ENCODE measurements around the gene AGER.
A peak's percentile ranks its signal among the peaks of the same experiment; 100 is the strongest.
"Not testable (repeated sequence)": the region's sequence is repeated elsewhere in the genome, so short reads cannot be mapped to it uniquely, and the experiment has no call there.

Gene AGER

DNA sequence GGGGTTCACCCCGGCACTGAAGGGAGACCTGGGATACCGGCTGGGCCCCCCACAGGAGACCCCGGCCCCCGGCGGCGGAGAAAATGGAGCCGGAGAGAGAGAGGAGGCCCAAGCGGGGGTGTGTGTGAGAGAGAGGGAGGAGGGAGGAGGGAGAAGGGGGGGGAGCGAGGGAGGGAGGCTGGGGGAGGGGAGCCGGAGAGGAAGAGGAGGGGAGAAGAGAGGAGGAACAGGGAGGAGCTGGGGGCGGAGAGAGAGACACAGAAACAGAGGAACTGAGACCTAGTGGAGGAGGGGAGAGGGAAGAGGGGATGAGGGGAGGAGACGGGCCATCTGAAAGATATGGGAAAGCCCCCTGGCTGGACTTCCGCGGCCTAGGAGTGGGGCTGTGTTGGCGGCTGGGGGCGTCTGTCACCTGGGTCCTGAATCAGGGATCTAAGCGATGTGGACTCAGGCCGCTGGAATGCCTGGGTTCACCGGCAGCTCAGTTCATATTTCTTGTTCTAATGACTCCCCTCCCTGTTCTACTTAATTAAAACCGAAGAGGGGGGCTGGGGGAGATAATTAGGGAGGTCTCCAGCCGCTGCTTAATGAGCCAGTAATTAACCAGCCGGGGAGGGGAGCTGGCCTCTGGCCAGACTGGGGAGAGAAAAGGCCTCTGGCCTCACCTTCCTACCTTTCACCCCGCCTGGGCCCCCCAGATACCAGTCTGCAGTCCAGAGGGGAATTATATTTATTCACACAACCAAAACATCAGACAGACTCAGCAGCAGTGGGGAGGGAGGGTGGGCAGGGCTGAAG lies 6.2 kb upstream of the AGER start, which contains the start of gene PBX2:
TSS of gene PBX2 (minus strand) at position 149 of the 798 bp plus-strand sequence. CDS start 287 bp downstream, outside the sequence.
- intact Hi-C loops (cut with DNase I; ENCODE audit: low total_unique reads): no loop called here
- H3K9me3 ChIP-seq: no peaks in the 10 kb centered on the region
- peak within 1 kb of the TSS; percentile 86 to 92 for H3K4me3 ChIP-seq
- TF ChIP-seq, protein P1, sequence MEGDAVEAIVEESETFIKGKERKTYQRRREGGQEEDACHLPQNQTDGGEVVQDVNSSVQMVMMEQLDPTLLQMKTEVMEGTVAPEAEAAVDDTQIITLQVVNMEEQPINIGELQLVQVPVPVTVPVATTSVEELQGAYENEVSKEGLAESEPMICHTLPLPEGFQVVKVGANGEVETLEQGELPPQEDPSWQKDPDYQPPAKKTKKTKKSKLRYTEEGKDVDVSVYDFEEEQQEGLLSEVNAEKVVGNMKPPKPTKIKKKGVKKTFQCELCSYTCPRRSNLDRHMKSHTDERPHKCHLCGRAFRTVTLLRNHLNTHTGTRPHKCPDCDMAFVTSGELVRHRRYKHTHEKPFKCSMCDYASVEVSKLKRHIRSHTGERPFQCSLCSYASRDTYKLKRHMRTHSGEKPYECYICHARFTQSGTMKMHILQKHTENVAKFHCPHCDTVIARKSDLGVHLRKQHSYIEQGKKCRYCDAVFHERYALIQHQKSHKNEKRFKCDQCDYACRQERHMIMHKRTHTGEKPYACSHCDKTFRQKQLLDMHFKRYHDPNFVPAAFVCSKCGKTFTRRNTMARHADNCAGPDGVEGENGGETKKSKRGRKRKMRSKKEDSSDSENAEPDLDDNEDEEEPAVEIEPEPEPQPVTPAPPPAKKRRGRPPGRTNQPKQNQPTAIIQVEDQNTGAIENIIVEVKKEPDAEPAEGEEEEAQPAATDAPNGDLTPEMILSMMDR (IDR thresholded peaks at IDR 0.05): no peak
- peak; percentile 97 to 98 for DNase-seq
- H3K27ac ChIP-seq: peak within 1 kb of the TSS; percentile 92 to 97
- peaks cover 0 to 65% (median 50%) of the 10 kb centered on the region in 4 donors for H3K4me1 ChIP-seq
- H3K27me3 ChIP-seq: no peaks in the 10 kb centered on the region
- H3K36me3 ChIP-seq: peaks cover 12 to 20% (median 19%) of the 10 kb centered on the region in 3 donors

- TF ChIP-seq, protein P1 (IDR thresholded peaks at IDR 0.05): no peak
- peak overlapping the region; percentile 86 to 92 for H3K4me3 ChIP-seq
- H3K27ac ChIP-seq: peak overlapping the region; percentile 92 to 97
- peaks cover 0 to 61% (median 48%) of the 10 kb centered on the region in 4 donors for H3K4me1 ChIP-seq
- H3K36me3 ChIP-seq: peaks cover 12 to 20% (median 19%) of the 10 kb centered on the region in 3 donors
- no peaks in the 10 kb centered on the region for H3K9me3 ChIP-seq
- intact Hi-C loops (cut with DNase I; ENCODE audit: low total_unique reads): no loop called here
- DNase-seq: no peak
- no peaks in the 10 kb centered on the region for H3K27me3 ChIP-seq
These were observed 5.6 kb upstream of the AGER start for GRCh38 chr6:32189742-32190053.

GRCh38 chr6:32189069-32189741 lies 5.2 kb upstream of the AGER start:
- no peaks in the 10 kb centered on the region for H3K27me3 ChIP-seq
- H3K4me1 ChIP-seq: peaks cover 0 to 62% (median 45%) of the 10 kb centered on the region in 4 donors
- peak overlapping the region; percentile 92 to 97 for H3K27ac ChIP-seq
- intact Hi-C loops (cut with DNase I; ENCODE audit: low total_unique reads): no loop called here
- DNase-seq: peak in 1 of 2 donors; percentile 61
- H3K4me3 ChIP-seq: peak overlapping the region; percentile 86 to 92
- H3K9me3 ChIP-seq: no peaks in the 10 kb centered on the region
- TF ChIP-seq, protein P1 (IDR thresholded peaks at IDR 0.05): no peak
- peaks cover 12 to 20% (median 19%) of the 10 kb centered on the region in 3 donors for H3K36me3 ChIP-seq

DNA sequence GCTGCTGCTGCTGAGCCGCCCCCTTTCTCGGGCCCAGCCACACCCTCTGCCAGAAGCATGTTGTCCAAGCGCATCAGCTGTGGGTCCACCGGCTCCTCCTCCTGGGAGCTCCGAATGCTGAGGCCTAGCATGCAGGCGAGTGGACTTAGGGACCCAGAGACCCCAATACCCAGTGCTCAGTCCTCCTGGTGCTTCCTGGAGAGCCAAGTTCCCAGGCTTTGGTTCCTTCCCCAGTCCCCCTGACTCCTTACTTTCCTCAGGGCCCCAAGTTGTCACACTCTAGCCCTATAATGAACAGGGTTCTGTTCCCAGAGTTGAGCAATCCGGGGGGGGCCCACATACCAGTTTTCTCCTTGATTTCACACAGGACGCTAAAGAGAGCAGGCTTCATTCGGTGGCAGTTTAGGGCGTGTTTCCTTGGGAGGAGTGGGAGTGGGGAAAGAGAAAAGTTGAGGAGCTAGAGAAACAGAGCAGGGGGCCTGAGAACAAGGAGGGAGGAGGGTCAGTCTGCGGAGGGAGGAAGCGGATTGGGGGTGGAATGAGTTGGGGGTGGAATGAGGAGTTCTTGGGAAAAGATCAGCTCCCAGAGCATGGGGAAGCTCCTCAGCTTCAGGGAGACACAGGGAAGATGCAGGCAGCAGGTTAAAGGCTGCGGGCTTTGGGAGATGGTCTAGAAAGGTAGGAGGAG lies 4.5 kb upstream of the AGER start:
- Histone ChIP-seq H3K4me1 (peaks cover 0 to 64% (median 45%) of the 10 kb centered on the region in 4 donors), H3K27me3 (no peaks in the 10 kb centered on the region), H3K4me3 (peak overlapping the region; percentile 86 to 92), H3K27ac (peak overlapping the region; percentile 92 to 97), H3K36me3 (peaks cover 12 to 25% (median 25%) of the 10 kb centered on the region in 3 donors), H3K9me3 (no peaks in the 10 kb centered on the region)
- DNase-seq: peak in 1 of 2 donors; percentile 68
- TF ChIP-seq, protein P1 (IDR thresholded peaks at IDR 0.05): no peak
- intact Hi-C loops (cut with DNase I; ENCODE audit: low total_unique reads): no loop called here

- H3K4me1 ChIP-seq: peaks cover 0 to 57% (median 45%) of the 10 kb centered on the region in 4 donors
- intact Hi-C loops (cut with DNase I; ENCODE audit: low total_unique reads): not testable (repeated sequence)
- peak in 1 of 2 donors; percentile 60 for DNase-seq
These were observed 3.8 kb upstream of the AGER start for GRCh38 chr6:32187725-32188380.

More at GRCh38 chr6:32187725-32188380, 3.8 kb upstream of the AGER start:
- H3K4me3 ChIP-seq: peak overlapping the region; percentile 86 to 92
- peaks cover 12 to 32% (median 31%) of the 10 kb centered on the region in 3 donors for H3K36me3 ChIP-seq
- H3K9me3 ChIP-seq, H3K27me3 ChIP-seq: not testable (repeated sequence)
- H3K27ac ChIP-seq: peak overlapping the region; percentile 92 to 97
